ENCODE measurements around the gene TFAP2A.

The TFAP2A gene

DNA sequence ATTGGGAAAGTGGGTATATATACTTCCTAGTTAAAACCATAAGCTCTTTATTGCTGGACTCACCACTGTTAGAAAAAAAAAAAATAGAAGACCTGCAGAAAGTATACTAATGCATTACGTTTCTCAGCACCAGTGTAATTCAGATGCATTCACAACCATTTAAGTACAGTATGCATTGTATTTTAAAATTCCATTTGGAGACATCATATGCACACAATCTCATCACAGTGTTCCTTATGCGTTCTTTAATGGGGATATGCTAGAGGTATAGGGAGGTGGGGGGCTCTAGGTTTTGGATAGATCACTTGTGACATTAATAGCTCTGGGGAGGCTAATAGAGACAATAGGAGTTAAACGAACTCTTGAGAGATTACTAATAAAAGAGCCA is 9.4 kb downstream of the TFAP2A start:
- Mint-ChIP-seq H3K36me3 (ENCODE audit: insufficient read depth) (peaks cover 23% of the 10 kb centered on the region), H3K4me1 (ENCODE audit: low read depth in 2 of 2) (peaks cover 5 to 7% of the 10 kb centered on the region in 2 donors), H3K27me3 (peaks cover 36 to 55% of the 10 kb centered on the region in 2 donors), H3K9me3 (peaks cover 11 to 21% of the 10 kb centered on the region in 2 donors), H3K4me3 (peak overlapping the region; percentile 40 to 80), H3K27ac (no peak overlapping the region)
- ATAC-seq (replicated peaks) = no peak
- no peak for DNase-seq

GRCh38 chr6:10404799-10405512 is 9.9 kb downstream of the TFAP2A start:
- DNase-seq (no peak), ATAC-seq (replicated peaks) (no peak)
- Mint-ChIP-seq H3K27ac (peak overlapping the region in 1 of 2 donors; percentile 38), H3K36me3 (ENCODE audit: insufficient read depth) (peaks cover 17% of the 10 kb centered on the region), H3K27me3 (peaks cover 35 to 55% of the 10 kb centered on the region in 2 donors), H3K4me1 (ENCODE audit: low read depth in 2 of 2) (peaks cover 5 to 7% of the 10 kb centered on the region in 2 donors), H3K4me3 (peak overlapping the region; percentile 74 to 80), H3K9me3 (peaks cover 9 to 20% of the 10 kb centered on the region in 2 donors)

DNA sequence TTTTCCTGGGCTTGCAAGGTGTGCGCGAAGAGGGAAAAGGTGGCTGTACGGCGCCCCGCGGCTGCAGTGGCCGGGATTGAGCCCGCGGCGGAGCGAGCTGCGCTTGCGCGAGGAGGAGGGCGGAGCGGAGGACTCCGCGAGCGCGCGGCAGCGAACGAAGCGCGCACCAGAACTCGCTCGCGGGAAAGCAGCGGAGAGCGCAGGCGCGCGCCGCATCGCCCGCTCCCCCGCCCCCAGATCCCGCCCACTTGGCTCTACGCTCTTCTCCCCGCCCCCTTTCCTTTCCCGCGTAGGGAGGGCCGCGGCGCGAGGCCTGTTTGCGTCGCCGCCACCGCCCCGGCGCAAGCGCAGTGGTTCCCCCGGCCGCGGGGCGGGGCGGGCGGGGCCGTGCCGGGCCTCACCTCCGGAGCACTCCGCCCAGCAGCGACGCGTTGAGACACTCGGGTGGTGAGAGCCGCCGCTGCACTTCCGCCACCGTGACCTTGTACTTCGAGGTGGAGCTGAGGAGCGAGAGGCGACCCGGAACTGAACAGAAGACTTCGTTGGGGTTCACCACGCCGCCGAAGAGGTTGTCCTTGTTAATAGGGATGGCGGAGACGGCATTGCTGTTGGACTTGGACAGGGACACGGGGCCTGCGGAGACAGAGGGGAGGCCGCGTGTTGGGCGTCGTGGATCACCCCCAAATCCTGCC is 10.6 kb downstream of the TFAP2A start:
- Mint-ChIP-seq H3K4me3 (peak overlapping the region; percentile 74 to 80), H3K4me1 (ENCODE audit: low read depth in 2 of 2) (peaks cover 5 to 6% of the 10 kb centered on the region in 2 donors), H3K27ac (peak overlapping the region in 1 of 2 donors; percentile 38), H3K9me3 (peaks cover 3 to 13% of the 10 kb centered on the region in 2 donors), H3K27me3 (peaks cover 33 to 55% of the 10 kb centered on the region in 2 donors), H3K36me3 (ENCODE audit: insufficient read depth) (peaks cover 11% of the 10 kb centered on the region)
- DNase-seq (peak; percentile 69 to 71 (median 71)), ATAC-seq (replicated peaks) (peak; percentile 90)

GRCh38 chr6:10403385-10404106 is 11.3 kb downstream of the TFAP2A start:
- H3K4me3 Mint-ChIP-seq = peak overlapping the region; percentile 74 to 80
- no peak for ATAC-seq (replicated peaks)
- peaks cover 37 to 57% of the 10 kb centered on the region in 2 donors for H3K27me3 Mint-ChIP-seq
- peaks cover 11% of the 10 kb centered on the region for H3K36me3 Mint-ChIP-seq (ENCODE audit: insufficient read depth)
- H3K27ac Mint-ChIP-seq = no peak overlapping the region
- peaks cover 5 to 6% of the 10 kb centered on the region in 2 donors for H3K4me1 Mint-ChIP-seq (ENCODE audit: low read depth in 2 of 2)
- no peak for DNase-seq
- peaks cover 3 to 12% of the 10 kb centered on the region in 2 donors for H3K9me3 Mint-ChIP-seq

DNA sequence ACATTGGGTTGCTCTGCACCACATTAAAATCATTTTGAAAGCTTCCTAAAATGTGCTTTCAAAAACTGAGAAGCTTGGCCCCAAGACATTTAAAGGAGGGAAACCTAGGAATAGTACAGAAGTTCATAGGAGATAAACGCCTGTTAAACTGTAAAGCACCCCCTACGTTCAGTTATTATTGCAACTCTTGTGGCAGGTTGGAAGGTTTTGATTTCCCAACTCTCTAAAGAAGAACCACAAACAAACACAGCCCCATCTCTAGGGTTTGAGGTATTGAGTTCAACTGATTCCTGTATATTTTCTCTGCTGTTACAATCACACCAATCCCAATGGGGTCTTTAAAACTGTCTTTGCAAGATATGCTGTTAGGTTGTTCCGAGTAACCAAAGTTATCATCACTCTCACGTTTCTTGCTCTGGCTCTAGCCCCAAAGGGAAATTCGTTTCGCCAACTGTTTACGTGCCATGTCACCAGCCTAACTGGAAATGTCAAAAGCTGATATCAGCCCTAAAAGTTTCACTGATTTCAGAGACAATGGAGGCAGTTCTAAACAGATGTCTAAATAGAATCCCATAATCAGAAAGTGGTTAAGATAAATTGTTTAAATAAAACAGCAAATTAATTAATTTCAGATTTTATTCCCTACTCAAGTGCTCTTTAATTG is 12.1 kb downstream of the TFAP2A start:
- DNase-seq = no peak

GRCh38 chr6:10401632-10402223 is 13.1 kb downstream of the TFAP2A start:
- H3K27ac Mint-ChIP-seq = no peak overlapping the region
- no peak overlapping the region for H3K4me3 Mint-ChIP-seq

More for the DNA sequence above, 12.1 kb downstream of the TFAP2A start:
- peak overlapping the region; percentile 74 to 80 for H3K4me3 Mint-ChIP-seq
- peaks cover 42 to 57% of the 10 kb centered on the region in 2 donors for H3K27me3 Mint-ChIP-seq
- peaks cover 3 to 12% of the 10 kb centered on the region in 2 donors for H3K9me3 Mint-ChIP-seq
- H3K27ac Mint-ChIP-seq = no peak overlapping the region
- H3K4me1 Mint-ChIP-seq (ENCODE audit: low read depth in 2 of 2) = peaks cover 5 to 6% of the 10 kb centered on the region in 2 donors
- ATAC-seq (replicated peaks) = no peak
- H3K36me3 Mint-ChIP-seq (ENCODE audit: insufficient read depth) = peaks cover 11% of the 10 kb centered on the region

DNA sequence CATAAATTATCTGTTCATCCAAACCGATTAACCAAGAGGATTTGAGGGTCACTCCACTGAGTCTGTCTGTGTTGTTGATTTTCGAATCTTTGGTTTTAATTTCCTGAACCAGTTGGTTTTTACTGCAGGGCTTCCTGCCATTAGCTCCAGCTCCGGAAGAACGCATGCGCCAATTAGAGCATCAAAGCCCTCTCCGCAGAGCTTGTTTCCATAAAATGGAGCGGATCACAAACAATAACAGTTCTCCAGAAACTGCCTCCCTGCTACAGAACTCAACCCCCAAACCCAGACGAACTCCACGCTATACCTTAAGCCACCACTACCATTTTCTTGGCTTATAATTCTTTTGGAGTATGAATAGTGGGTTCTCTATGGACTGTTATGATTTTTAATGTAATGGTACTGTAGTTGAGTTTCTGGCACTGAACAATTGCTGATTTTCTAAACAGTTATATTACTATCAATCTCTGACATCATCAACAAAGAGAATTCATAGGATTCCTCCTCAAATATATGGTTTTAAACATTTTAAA is 13.8 kb downstream of the TFAP2A start:
- Mint-ChIP-seq H3K4me1 (ENCODE audit: low read depth in 2 of 2) (peaks cover 5 to 6% of the 10 kb centered on the region in 2 donors), H3K27ac (no peak overlapping the region), H3K9me3 (peaks cover 3 to 9% of the 10 kb centered on the region in 2 donors), H3K4me3 (no peak overlapping the region), H3K36me3 (ENCODE audit: insufficient read depth) (peaks cover 11% of the 10 kb centered on the region), H3K27me3 (peaks cover 46 to 59% of the 10 kb centered on the region in 2 donors)
- no peak for ATAC-seq (replicated peaks)
- DNase-seq = no peak

More at GRCh38 chr6:10401632-10402223, 13.1 kb downstream of the TFAP2A start:
- Mint-ChIP-seq H3K9me3 (peaks cover 3 to 12% of the 10 kb centered on the region in 2 donors), H3K36me3 (ENCODE audit: insufficient read depth) (peaks cover 11% of the 10 kb centered on the region), H3K4me1 (ENCODE audit: low read depth in 2 of 2) (peaks cover 5 to 6% of the 10 kb centered on the region in 2 donors), H3K27me3 (peaks cover 41 to 57% of the 10 kb centered on the region in 2 donors)
- no peak for DNase-seq
- ATAC-seq (replicated peaks) = no peak

DNA sequence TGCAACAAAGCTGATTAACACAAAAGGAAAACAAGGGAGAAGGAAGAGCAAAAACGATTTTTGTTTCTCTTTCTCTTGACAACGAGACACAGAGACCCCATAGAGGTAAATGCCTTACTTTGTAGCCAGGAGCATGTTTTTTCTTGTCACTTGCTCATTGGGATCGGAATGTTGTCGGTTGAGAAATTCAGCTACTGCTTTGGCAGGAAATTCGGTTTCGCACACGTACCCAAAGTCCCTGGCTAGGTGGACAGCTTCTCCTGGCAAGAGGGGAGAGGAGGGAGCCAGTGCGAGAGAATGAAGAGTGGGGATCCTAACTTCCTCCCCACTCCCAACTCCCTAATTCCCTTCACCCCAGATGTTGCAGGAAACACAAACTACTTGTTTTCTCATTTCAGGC is 14.5 kb downstream of the TFAP2A start:
- Mint-ChIP-seq H3K27me3 (peaks cover 54 to 67% of the 10 kb centered on the region in 2 donors), H3K9me3 (peaks cover 1 to 3% of the 10 kb centered on the region in 2 donors), H3K27ac (no peak overlapping the region)

DNA sequence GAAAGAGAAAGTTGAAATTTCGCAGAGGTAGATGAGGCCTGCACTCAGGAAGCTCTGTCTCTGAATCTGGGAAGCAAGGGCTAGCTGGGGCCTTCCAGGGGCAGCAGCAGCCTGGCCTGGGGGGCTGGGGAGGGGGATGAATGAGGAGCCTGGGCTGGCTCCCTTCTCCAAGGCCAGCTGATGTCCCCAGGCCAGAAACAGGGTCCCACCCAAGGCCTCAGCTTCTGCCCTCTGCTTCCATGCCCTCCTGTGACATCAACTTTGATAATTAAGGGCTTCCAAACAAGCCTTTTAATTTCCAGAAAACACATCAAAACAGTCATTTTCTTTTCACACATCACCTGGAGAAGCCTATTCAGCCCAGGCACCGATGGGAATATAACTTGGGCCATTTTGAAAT is 15.4 kb downstream of the TFAP2A start:
- no peak for DNase-seq
- H3K27me3 Mint-ChIP-seq = peaks cover 62 to 73% of the 10 kb centered on the region in 2 donors
- no peak for ATAC-seq (replicated peaks)
- H3K9me3 Mint-ChIP-seq = peaks cover 0 to 3% of the 10 kb centered on the region in 2 donors
- peaks cover 5% of the 10 kb centered on the region in 2 donors for H3K4me1 Mint-ChIP-seq (ENCODE audit: low read depth in 2 of 2)
- H3K36me3 Mint-ChIP-seq (ENCODE audit: insufficient read depth) = peaks cover 12% of the 10 kb centered on the region
- no peak overlapping the region for H3K27ac Mint-ChIP-seq
- H3K4me3 Mint-ChIP-seq = no peak overlapping the region

More for the DNA sequence above, 14.5 kb downstream of the TFAP2A start:
- DNase-seq (no peak), ATAC-seq (replicated peaks) (no peak)
- Mint-ChIP-seq H3K4me1 (ENCODE audit: low read depth in 2 of 2) (peaks cover 5 to 6% of the 10 kb centered on the region in 2 donors), H3K4me3 (no peak overlapping the region), H3K36me3 (ENCODE audit: insufficient read depth) (peaks cover 14% of the 10 kb centered on the region)

DNA sequence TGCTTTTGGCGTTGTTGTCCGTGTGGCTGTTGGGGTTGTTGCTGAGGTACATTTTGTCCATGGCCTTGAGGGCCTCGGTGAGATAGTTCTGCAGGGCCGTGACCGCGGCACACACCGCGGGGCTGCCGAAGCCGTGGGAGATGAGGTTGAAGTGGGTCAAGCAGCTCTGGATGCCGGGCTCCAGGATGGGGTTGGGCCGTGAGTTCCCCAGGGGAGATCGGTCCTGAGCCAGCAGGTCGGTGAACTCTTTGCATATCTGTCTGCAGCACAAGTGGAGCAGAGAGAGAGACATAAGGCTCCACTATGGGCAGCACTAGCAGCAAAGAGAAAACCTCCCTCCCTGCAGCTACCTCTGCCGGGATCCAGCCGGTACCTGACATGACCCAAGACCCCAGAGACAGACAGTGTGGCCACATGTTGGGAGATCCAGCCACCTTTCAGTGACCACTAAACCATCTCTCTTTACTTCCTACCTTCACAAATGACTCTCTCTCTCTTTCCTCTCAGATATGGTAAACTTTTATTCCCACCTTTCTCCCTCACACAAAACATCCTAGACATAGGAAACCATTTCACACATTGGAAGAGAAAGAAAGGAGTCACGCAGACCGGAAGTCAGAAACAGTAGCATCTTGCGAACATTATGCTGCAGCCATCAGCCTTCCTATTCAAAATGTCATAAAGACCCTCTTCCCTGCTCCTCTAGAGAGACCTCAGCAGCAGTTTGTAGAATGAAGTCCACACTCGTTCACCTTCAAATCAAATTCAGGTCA is 16.2 kb downstream of the TFAP2A start:
- Mint-ChIP-seq H3K36me3 (ENCODE audit: insufficient read depth) (peaks cover 8% of the 10 kb centered on the region), H3K27me3 (peaks cover 71 to 81% of the 10 kb centered on the region in 2 donors), H3K9me3 (peaks cover 0 to 3% of the 10 kb centered on the region in 2 donors), H3K4me3 (no peak overlapping the region), H3K27ac (no peak overlapping the region), H3K4me1 (ENCODE audit: low read depth in 2 of 2) (peaks cover 2 to 3% of the 10 kb centered on the region in 2 donors)
- ATAC-seq (replicated peaks) (no peak), DNase-seq (no peak)

DNA sequence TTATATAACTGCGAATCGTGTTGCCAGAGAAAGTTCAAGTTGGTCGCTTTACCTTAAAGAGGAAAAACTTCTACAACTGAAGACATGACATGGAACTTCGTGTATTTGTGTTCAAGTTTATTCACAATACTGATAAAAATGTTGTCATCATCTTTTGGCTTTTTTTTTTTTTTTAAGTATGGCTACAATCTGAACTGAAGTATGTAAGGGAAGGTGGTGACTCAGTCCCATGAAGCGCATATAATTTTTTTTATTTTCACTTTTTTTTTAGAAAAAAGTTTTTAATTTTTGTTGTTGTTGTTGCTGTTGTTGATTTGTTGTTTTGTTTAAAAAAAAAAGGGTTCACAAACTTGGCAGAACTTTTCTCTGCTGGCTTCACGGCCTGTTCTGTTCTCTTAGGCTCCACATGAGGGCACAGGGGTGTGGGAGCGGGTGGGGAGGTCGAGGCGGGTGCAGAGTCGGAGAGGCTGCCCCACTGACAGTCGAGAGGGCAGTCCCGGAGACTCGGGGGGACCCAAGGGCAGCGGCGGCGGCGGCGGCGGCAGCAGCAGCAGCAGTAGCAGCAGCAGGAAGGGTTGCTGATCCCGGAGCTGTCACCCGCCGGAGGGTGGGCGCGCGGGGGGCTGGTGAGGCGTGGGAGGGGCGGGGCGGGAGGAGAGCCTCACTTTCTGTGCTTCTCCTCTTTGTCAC is 17.0 kb downstream of the TFAP2A start:
- Mint-ChIP-seq H3K36me3 (ENCODE audit: insufficient read depth) (peaks cover 4% of the 10 kb centered on the region), H3K27me3 (peaks cover 78 to 88% of the 10 kb centered on the region in 2 donors), H3K27ac (no peak overlapping the region), H3K9me3 (peaks cover 0 to 3% of the 10 kb centered on the region in 2 donors), H3K4me1 (ENCODE audit: low read depth in 2 of 2) (no peaks in the 10 kb centered on the region), H3K4me3 (no peak overlapping the region)
- ATAC-seq (replicated peaks) (no peak), DNase-seq (no peak)
